A549 (cell line): ENCODE data around the gene FAHD2A. TPM values are rescaled to one million over a fixed set of nuclear protein-coding genes. Genes with fewer than 3 reads are reported as not detected.

Source experiments
- ATAC-seq, 2 experiments: fragments of 200-7000 bp in 1 of 2; fragments of >200 bp in 1 of 2; cut with Nextera tagmentation in 1 of 2; cut with Tn5 transposase in 1 of 2; 3 replicates each; pipeline versions ENCODE4 v1.8.0 to v1.9.1; 2018 to 2020; ENCODE audit warnings: mild to moderate bottlenecking in 1 of 2, moderate library complexity in 1 of 2
- CTCF ChIA-PET: fragments of 300-600 bp; sonication (Branson Sonifier 250); formaldehyde crosslinking; extraction: SDS; loops from one replicate; lab custom pipeline; 2021; ENCODE audit warnings: antibody characterized with exemption, inconsistent platforms; lab: Yijun Ruan, JAX
- POLR2A ChIA-PET: fragments of 350-600 bp; formaldehyde crosslinking; extraction: SDS; loops from one replicate; lab custom pipeline; 2021; ENCODE audit warnings: antibody characterized with exemption, inconsistent platforms; lab: Yijun Ruan, JAX
- DNase-seq, 2 experiments: peaks; one replicate each; pipeline versions ENCODE4 v3.0.0 to v3.0.0-alpha.2; 2011 to 2016; ENCODE audit warnings: low read depth in 1 of 2, low spot score in 1 of 2
- FAIRE-seq: peaks from 2 replicates; lab custom pipeline; 2011; peaks lifted over from hg19 to GRCh38; lab: Jason Lieb, UNC
- H3K27ac ChIP-seq, 2 experiments: fragments of >200 bp; sonication (Bioruptor Twin); formaldehyde crosslinking; 3 replicates each; pipeline ENCODE4 v1.5.1; 2016 to 2017
- H3K4me1 ChIP-seq: fragments of >200 bp; sonication (Bioruptor Twin); formaldehyde crosslinking; 3 replicates; pipeline ENCODE4 v1.6.1; 2016
- H3K4me2 ChIP-seq: fragments of >200 bp; sonication (Bioruptor Twin); formaldehyde crosslinking; 3 replicates; pipeline ENCODE4 v1.6.1; 2016
- H3K4me3 ChIP-seq: fragments of >200 bp; sonication (Bioruptor Twin); formaldehyde crosslinking; 3 replicates; pipeline ENCODE4 v1.5.1; 2016
- H3K9me3 ChIP-seq: fragments of >200 bp; sonication (Bioruptor Twin); formaldehyde crosslinking; 3 replicates; pipeline ENCODE4 v1.6.1; 2016
- BHLHE40 ChIP-seq: IDR thresholded peaks from 2 replicates; pipeline ENCODE4 v1.6.1; 2012; ENCODE audit warnings: low read depth, low read length, inconsistent platforms
- CBX2 ChIP-seq: fragments of 200-600 bp; sonication (generic); IDR thresholded peaks from 2 replicates; pipeline ENCODE4 v1.6.1; 2016; ENCODE audit warnings: low read depth, mild to moderate bottlenecking, borderline replicate concordance
- CBX8 ChIP-seq: fragments of 200-600 bp; sonication (generic); IDR thresholded peaks from 2 replicates; pipeline ENCODE4 v1.6.1; 2016
- CEBPB ChIP-seq, 2 experiments: fragments of >200 bp in 1 of 2; sonication (Bioruptor Twin) in 1 of 2; formaldehyde crosslinking in 1 of 2; IDR thresholded peaks; 2 replicates each; pipeline ENCODE4 v1.6.1; 2012 to 2016
- CHD4 ChIP-seq: fragments of 200-600 bp; sonication (generic); IDR thresholded peaks from 2 replicates; pipeline ENCODE4 v1.6.1; 2016; ENCODE audit warnings: antibody characterized with exemption, mild to moderate bottlenecking, borderline replicate concordance
- EP300 ChIP-seq, 2 experiments: fragments of >200 bp; sonication (Bioruptor Twin); formaldehyde crosslinking; IDR thresholded peaks; 2 replicates in 1 of 2; 3 replicates in 1 of 2; pipeline ENCODE4 v1.6.1; 2016 to 2017
- HOXB13 ChIP-seq: fragments of 250-450 bp; sonication (Bioruptor Pico); IDR thresholded peaks from 2 replicates; pipeline ENCODE4 v1.5.0; 2020; ENCODE audit warnings: low read depth, mild to moderate bottlenecking, moderate library complexity
- HOXB5 ChIP-seq: fragments of 250-450 bp; sonication (Bioruptor Pico); IDR thresholded peaks from 2 replicates; pipeline ENCODE4 v1.5.0; 2020; ENCODE audit warnings: mild to moderate bottlenecking, moderate library complexity
- JUN ChIP-seq, 2 experiments: fragments of >200 bp; sonication (Bioruptor Twin); formaldehyde crosslinking; IDR thresholded peaks; 2 replicates in 1 of 2; 3 replicates in 1 of 2; pipeline ENCODE4 v1.6.1; 2016 to 2017
- KDM1A ChIP-seq: fragments of 200-600 bp; sonication (generic); IDR thresholded peaks from 2 replicates; pipeline ENCODE4 v1.6.1; 2016; ENCODE audit warnings: low read depth, mild to moderate bottlenecking
- NFE2L2 ChIP-seq: fragments of 150-350 bp; conservative IDR thresholded peaks from 2 replicates; pipeline ENCODE4 v1.6.1; 2014; ENCODE audit warnings: low read length
- NR3C1 ChIP-seq: fragments of >200 bp; sonication (Bioruptor Twin); formaldehyde crosslinking; IDR thresholded peaks from 3 replicates; pipeline ENCODE4 v1.6.1; 2017
- PHF8 ChIP-seq: fragments of 200-600 bp; sonication (generic); IDR thresholded peaks from 2 replicates; pipeline ENCODE4 v1.6.1; 2016; ENCODE audit warnings: low read depth, mild to moderate bottlenecking, antibody characterized with exemption, moderate library complexity, borderline replicate concordance
- RARB ChIP-seq: fragments of 250-450 bp; sonication (Bioruptor Pico); IDR thresholded peaks from 2 replicates; pipeline ENCODE4 v1.8.0; 2021; ENCODE audit warnings: mild to moderate bottlenecking, moderate library complexity
- RCOR1 ChIP-seq: fragments of 150-350 bp; IDR thresholded peaks from 2 replicates; pipeline ENCODE4 v1.6.1; 2014; ENCODE audit warnings: antibody characterized with exemption, low read length, low read depth
- TP53 ChIP-seq: fragments of 250-450 bp; sonication (Bioruptor Pico); IDR thresholded peaks from 2 replicates; pipeline ENCODE4 v1.5.0; 2021; ENCODE audit warnings: mild to moderate bottlenecking, moderate library complexity
- ZFP36 ChIP-seq: fragments of 450-650 bp; IDR thresholded peaks from 2 replicates; pipeline ENCODE4 v1.6.1; 2014; ENCODE audit warnings: borderline replicate concordance; ENCODE audit not compliant: partially characterized antibody
- ZSCAN20 ChIP-seq: fragments of 250-450 bp; sonication (Bioruptor Pico); IDR thresholded peaks from 2 replicates; pipeline ENCODE4 v1.8.0; 2022; ENCODE audit warnings: mild to moderate bottlenecking, moderate library complexity
- WGBS: methylation state at CpG from one replicate; pipeline ENCODE4 v1.1.6; 2017; ENCODE audit errors: missing lambda C conversion rate; 5-methylcytosine and 5-hydroxymethylcytosine counted together
- polyA plus RNA-seq, 4 experiments: library from polyadenylated mRNA; depleted of rRNA in 3 of 4; stranded (reverse); fragments of >200 nt; fragmentation: RNase III in 1 of 4; extraction: RNeasy Plus Mini Kit Qiagen cat#74134 plus additional on column Dnase treatment in 1 of 4; gene quantifications; 2 replicates in 3 of 4; 3 replicates in 1 of 4; pipeline ENCODE4 v1.2.3, GENCODE V29; 2011 to 2017
- TF ChIP-seq, protein P1 (sequence below): IDR thresholded peaks from 2 replicates; pipeline ENCODE4 v1.6.1; 2012
- TF ChIP-seq, protein P2 (sequence below): fragments of >200 bp; sonication (Bioruptor Twin); formaldehyde crosslinking; IDR thresholded peaks from 3 replicates; pipeline ENCODE4 v1.6.1; 2016
- TF ChIP-seq, protein P3 (sequence below): fragments of >200 bp; sonication (Bioruptor Twin); formaldehyde crosslinking; IDR thresholded peaks from 3 replicates; pipeline ENCODE4 v1.5.1; 2016
- TF ChIP-seq, protein P4 (sequence below): fragments of >200 bp; sonication (Bioruptor Twin); formaldehyde crosslinking; IDR thresholded peaks from 2 replicates; pipeline ENCODE4 v1.6.1; 2016

Gene FAHD2A
- polyA plus RNA-seq, 2 of the 4 experiments (the other 2 are of a cell fraction), result 28.1 to 33.0 TPM

DNA sequence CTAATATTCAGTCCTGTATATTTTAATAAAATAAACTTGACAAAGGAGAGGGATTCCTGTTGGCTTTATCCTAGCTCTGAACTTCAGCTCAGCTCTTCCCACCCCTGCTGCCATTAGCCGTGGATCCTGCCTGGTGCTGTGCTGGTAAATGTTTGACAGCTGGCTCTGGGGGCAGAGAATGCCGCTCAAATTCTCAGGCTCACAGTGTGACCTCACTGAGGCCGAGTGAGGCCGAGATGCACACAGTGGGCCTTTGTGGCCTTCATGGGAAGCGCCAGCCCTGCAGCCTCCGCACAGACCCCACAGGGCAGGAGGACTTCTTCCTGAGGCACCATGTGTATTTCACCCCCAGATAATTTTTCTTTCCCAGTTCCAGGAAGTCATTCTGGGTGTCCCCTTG lies 16.5 kb upstream of the FAHD2A start:
- ChIA-PET CTCF (interaction anchor here (1.4 to 3.9 kb wide), 2 partner anchors 17 to 40 kb away, joined by 6 to 42 read pairs; partner anchors contain the start of gene FAHD2A), POLR2A (no interaction called here)
- ATAC-seq (no peak), DNase-seq (no peak), FAIRE-seq (no peak)
- no peak overlapping the region for H3K4me3 ChIP-seq
- H3K9me3 ChIP-seq, result no peaks in the 10 kb centered on the region
- TF ChIP-seq NFE2L2 (no peak), CBX2 (no peak)
- H3K27ac ChIP-seq, result no peak overlapping the region
- 49% methylated on average over 6 of the region's 6 CpGs for WGBS
- no peak overlapping the region for H3K4me2 ChIP-seq
- H3K4me1 ChIP-seq, result no peaks in the 10 kb centered on the region

DNA sequence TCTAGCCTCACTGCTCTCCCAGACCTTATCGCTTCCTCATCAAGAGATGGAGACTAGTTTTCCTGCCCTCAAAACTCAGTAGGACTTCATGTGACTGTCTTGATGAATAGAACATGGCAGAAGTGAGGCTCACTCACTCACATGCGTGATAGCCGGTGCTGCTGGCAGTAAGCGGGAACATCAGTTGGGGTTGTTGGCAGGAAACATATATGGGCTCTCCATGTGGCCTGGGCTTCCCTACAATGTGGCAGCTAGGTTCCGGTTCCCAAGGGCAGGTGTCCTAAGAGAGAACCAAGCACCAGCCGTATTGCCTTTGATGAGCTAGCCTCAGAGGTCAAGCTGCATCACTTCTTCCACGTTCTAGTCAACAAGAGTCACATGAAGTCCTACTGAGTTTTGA lies 15.2 kb upstream of the FAHD2A start:
- CTCF ChIA-PET, result interaction anchor here (1.0 to 3.9 kb wide), 4 partner anchors 16 to 342 kb away, joined by 4 to 42 read pairs (median 18); partner anchors contain the start of gene FAHD2A
- H3K27ac ChIP-seq, result no peak overlapping the region
- no peak for DNase-seq
- FAIRE-seq, result no peak
- H3K4me1 ChIP-seq, result no peaks in the 10 kb centered on the region
- TF ChIP-seq BHLHE40 (no peak), RARB (CRISPR knock-in tag) (no peak)
- TF ChIP-seq, protein P1, sequence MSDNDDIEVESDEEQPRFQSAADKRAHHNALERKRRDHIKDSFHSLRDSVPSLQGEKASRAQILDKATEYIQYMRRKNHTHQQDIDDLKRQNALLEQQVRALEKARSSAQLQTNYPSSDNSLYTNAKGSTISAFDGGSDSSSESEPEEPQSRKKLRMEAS, result no peak
- TF ChIP-seq, protein P2, sequence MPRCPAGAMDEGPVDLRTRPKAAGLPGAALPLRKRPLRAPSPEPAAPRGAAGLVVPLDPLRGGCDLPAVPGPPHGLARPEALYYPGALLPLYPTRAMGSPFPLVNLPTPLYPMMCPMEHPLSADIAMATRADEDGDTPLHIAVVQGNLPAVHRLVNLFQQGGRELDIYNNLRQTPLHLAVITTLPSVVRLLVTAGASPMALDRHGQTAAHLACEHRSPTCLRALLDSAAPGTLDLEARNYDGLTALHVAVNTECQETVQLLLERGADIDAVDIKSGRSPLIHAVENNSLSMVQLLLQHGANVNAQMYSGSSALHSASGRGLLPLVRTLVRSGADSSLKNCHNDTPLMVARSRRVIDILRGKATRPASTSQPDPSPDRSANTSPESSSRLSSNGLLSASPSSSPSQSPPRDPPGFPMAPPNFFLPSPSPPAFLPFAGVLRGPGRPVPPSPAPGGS, result no peak
- TF ChIP-seq, protein P3, sequence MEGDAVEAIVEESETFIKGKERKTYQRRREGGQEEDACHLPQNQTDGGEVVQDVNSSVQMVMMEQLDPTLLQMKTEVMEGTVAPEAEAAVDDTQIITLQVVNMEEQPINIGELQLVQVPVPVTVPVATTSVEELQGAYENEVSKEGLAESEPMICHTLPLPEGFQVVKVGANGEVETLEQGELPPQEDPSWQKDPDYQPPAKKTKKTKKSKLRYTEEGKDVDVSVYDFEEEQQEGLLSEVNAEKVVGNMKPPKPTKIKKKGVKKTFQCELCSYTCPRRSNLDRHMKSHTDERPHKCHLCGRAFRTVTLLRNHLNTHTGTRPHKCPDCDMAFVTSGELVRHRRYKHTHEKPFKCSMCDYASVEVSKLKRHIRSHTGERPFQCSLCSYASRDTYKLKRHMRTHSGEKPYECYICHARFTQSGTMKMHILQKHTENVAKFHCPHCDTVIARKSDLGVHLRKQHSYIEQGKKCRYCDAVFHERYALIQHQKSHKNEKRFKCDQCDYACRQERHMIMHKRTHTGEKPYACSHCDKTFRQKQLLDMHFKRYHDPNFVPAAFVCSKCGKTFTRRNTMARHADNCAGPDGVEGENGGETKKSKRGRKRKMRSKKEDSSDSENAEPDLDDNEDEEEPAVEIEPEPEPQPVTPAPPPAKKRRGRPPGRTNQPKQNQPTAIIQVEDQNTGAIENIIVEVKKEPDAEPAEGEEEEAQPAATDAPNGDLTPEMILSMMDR, result no peak
- TF ChIP-seq, all 56 proteins: peak for 0
- POLR2A ChIA-PET, result interaction anchor here (0.6 to 1.4 kb wide), 2 partner anchors 16 to 42 kb away, joined by 3 read pairs; no protein-coding TSS in a partner anchor
- no peak overlapping the region for H3K4me3 ChIP-seq
- ATAC-seq, result no peak
- no peaks in the 10 kb centered on the region for H3K9me3 ChIP-seq
- no peak overlapping the region for H3K4me2 ChIP-seq
- 69% methylated on average over 7 of the region's 7 CpGs for WGBS

DNA sequence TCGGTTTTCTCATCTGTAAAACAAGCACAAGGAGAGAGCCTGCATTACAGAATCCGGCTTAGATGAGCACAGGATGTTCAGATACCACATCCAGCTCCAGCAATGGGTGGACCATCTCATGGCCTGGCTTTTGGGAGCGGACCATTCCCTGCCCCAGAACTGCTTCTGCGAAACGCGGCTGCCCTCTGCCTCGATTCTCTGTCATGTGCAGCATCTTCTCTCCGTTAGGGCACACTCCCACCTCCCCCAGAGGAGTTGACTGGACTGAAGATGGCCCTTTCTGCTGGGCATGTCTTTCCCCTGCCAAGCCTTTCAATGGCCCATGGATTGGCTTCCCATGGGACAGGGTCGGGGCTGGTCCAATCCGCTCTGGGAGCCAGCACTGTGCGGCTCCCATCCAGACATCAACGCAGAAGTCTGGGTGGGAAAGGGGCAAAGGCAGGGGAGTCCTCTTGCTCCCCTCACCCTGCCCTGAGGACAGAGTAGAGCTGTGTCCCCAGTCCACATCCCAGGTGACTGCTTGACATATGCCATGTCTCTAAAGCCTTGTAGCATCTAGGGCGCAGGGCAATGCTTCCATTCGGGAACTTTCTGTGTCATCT lies 14.3 kb upstream of the FAHD2A start:
- no peak overlapping the region for H3K4me2 ChIP-seq
- WGBS, result 35% methylated on average over 14 of the region's 14 CpGs
- H3K9me3 ChIP-seq, result no peaks in the 10 kb centered on the region
- no peak overlapping the region for H3K4me3 ChIP-seq
- DNase-seq, result no peak
- FAIRE-seq, result no peak
- H3K27ac ChIP-seq, result no peak overlapping the region
- CTCF ChIA-PET, result interaction anchor here (1.0 to 3.9 kb wide), 15 partner anchors 9 to 341 kb away, joined by 3 to 42 read pairs (median 6); partner anchors contain the start of gene FAHD2A
- TF ChIP-seq ZSCAN20 (CRISPR knock-in tag) (no peak), HOXB13 (CRISPR knock-in tag) (no peak), TP53 (CRISPR knock-in tag) (no peak), CBX8 (no peak), NR3C1 (no peak), HOXB5 (CRISPR knock-in tag) (no peak), ZFP36 (no peak), NFE2L2 (no peak), EP300 (IDR thresholded peaks at IDR 0.05) (no peak), RCOR1 (no peak), CHD4 (no peak), JUN (IDR thresholded peaks at IDR 0.05) (no peak), CEBPB (IDR thresholded peaks at IDR 0.05) (no peak), KDM1A (no peak), PHF8 (no peak)
- TF ChIP-seq, protein P1, result no peak
- TF ChIP-seq, protein P2, result no peak
- TF ChIP-seq, protein P4, sequence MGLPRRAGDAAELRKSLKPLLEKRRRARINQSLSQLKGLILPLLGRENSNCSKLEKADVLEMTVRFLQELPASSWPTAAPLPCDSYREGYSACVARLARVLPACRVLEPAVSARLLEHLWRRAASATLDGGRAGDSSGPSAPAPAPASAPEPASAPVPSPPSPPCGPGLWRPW, result no peak
- ATAC-seq, result no peak
- H3K4me1 ChIP-seq, result no peaks in the 10 kb centered on the region
- POLR2A ChIA-PET, result interaction anchor here (1.4 kb wide), 1 partner anchor 43 kb away, joined by 3 read pairs; no protein-coding TSS in a partner anchor
